Hepatocyte (in vitro differentiated cells): ENCODE data around the gene ZMYND19.

Experiments used
- CTCF ChIP-seq: fragments of 200-600 bp; sonication (generic); IDR thresholded peaks from 2 replicates; pipeline ENCODE4 v1.5.1; 2016; ENCODE audit warnings: antibody characterized with exemption, mild to moderate bottlenecking; ENCODE audit not compliant: poor library complexity
- EZH2 ChIP-seq: fragments of 200-600 bp; sonication (generic); IDR thresholded peaks from 2 replicates; pipeline ENCODE4 v1.6.1; 2016; ENCODE audit warnings: antibody characterized with exemption, mild to moderate bottlenecking, borderline replicate concordance

GRCh38 chr9:137614631-137615386 is 24.5 kb upstream of the ZMYND19 start:
- no peak for TF ChIP-seq CTCF
- no peak for TF ChIP-seq EZH2
